HUES64 (cell line): ENCODE results near the gene NSL1.
"Not testable (repeated sequence)": the region's sequence is repeated elsewhere in the genome, so short reads cannot be mapped to it uniquely, and the experiment has no call there.

Source experiments
- H3K27ac ChIP-seq: 2 replicates; pipeline ENCODE4 v1.7.0; 2013; ENCODE audit warnings: low read depth, low read length, inconsistent platforms
- H3K27me3 ChIP-seq: 2 replicates; pipeline ENCODE4 v1.6.1; 2013; ENCODE audit warnings: mild to moderate bottlenecking, low read length; ENCODE audit not compliant: insufficient read depth
- H3K36me3 ChIP-seq: 2 replicates; pipeline ENCODE4 v1.6.1; 2013; ENCODE audit warnings: mild to moderate bottlenecking, low read length; ENCODE audit not compliant: insufficient read depth
- H3K4me1 ChIP-seq: 2 replicates; pipeline ENCODE4 v1.6.1; 2013; ENCODE audit warnings: mild to moderate bottlenecking, low read length, moderate library complexity; ENCODE audit not compliant: insufficient read depth
- H3K4me3 ChIP-seq: 2 replicates; pipeline ENCODE4 v1.5.1; 2013; ENCODE audit warnings: mild to moderate bottlenecking, low read length, moderate library complexity
- H3K9ac ChIP-seq: 2 replicates; pipeline ENCODE4 v1.6.1; 2013; ENCODE audit warnings: mild to moderate bottlenecking, low read depth, low read length
- H3K9me3 ChIP-seq: 2 replicates; pipeline ENCODE4 v1.6.1; 2013; ENCODE audit warnings: low read depth, low read length; ENCODE audit not compliant: insufficient read depth
- WGBS: fragments of 150-250, 120-280 bp; methylation state at CpG from one replicate; pipeline ENCODE4 v1.1.7; 2013; ENCODE audit warnings: missing lambda C conversion rate; 5-methylcytosine and 5-hydroxymethylcytosine counted together

The NSL1 gene

DNA sequence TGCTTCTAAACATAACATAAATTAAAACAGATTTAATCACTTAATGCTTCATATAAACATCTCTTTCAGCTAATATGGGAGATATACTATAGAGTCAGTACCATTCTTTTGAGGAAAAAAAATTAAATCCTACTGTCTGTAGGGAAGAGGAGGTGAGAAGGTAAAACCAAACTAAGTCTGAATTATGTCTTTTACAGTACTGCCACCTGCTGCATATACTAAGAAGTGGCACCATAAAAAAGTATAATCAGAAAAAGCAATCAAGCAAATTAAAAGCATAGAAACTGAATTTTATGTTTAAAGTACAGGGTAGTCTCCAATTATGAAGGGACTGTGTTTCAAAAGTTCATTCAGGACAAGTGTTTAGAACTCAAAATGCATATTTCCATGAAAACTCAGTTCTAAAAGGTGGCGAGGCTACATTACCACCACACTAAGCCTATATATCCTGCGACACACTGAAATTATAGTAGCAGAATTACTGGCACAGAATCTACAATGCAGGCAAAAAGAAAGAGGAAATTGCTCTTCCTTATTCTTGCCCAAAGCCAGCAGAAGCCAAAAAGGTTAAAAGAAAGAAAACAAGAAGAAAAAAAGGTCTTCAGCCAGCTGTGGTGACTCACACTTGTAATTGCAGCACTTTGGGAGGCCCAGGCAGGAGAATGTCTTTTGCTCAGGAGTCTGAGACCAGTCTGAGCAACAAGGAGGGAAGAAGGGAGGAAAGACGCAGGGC lies 9.0 kb downstream of the NSL1 start:
- H3K9me3 ChIP-seq: peaks cover 11% of the 10 kb centered on the region
- 94% methylated on average over 3 of the region's 3 CpGs for WGBS
- no peak overlapping the region for H3K9ac ChIP-seq
- peaks cover 81% of the 10 kb centered on the region for H3K36me3 ChIP-seq
- no peak overlapping the region for H3K4me3 ChIP-seq
- no peaks in the 10 kb centered on the region for H3K27me3 ChIP-seq
- H3K4me1 ChIP-seq: no peaks in the 10 kb centered on the region
- no peak overlapping the region for H3K27ac ChIP-seq

DNA sequence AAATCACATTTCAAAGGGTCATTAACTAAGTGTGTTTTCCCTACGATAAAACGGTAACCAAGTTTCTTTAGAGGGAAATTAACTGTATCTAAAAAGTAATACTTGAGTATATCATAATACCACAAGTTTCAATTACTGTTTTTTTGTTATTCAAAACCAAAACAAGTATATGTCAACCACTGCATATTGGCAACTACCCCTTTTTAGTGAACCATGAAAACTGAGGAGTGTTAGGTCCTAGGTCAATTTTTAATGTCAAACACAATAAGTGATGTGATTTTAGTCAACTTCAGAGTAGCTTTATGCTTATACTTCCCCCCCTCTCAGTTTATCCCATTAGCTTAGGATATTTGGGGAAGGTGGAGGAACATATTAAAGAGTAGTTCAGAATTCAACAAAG lies 10.4 kb downstream of the NSL1 start:
- no peaks in the 10 kb centered on the region for H3K27me3 ChIP-seq
- no peak overlapping the region for H3K9ac ChIP-seq
- H3K4me1 ChIP-seq: no peaks in the 10 kb centered on the region
- H3K36me3 ChIP-seq: peaks cover 78% of the 10 kb centered on the region
- peaks cover 11% of the 10 kb centered on the region for H3K9me3 ChIP-seq
- no peak overlapping the region for H3K4me3 ChIP-seq
- H3K27ac ChIP-seq: no peak overlapping the region
- WGBS: no CpG with 5 or more reads among the region's 2 CpGs

DNA sequence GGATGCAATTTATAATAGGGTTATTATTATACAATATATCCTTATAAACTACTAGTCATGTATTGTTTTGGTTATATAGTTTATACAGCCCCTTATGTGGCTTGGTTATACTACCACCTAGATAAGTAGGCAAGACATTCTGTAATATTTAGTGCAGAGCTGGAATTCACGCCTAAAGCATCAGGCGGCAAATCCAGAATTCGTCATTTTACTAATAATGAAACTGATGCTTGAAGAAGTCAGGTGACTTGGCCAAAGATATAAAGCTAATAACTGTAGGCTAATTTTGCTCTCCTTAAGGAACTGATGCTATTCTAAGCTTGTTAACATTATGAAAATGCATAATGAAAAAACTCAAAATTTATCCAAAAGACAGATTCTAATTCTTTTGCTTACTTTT lies 10.8 kb downstream of the NSL1 start:
- H3K4me1 ChIP-seq: no peaks in the 10 kb centered on the region
- H3K27me3 ChIP-seq: no peaks in the 10 kb centered on the region
- 96% methylated on average over 3 of the region's 3 CpGs for WGBS
- H3K4me3 ChIP-seq: no peak overlapping the region
- no peak overlapping the region for H3K27ac ChIP-seq
- peaks cover 74% of the 10 kb centered on the region for H3K36me3 ChIP-seq
- peaks cover 11% of the 10 kb centered on the region for H3K9me3 ChIP-seq
- no peak overlapping the region for H3K9ac ChIP-seq

DNA sequence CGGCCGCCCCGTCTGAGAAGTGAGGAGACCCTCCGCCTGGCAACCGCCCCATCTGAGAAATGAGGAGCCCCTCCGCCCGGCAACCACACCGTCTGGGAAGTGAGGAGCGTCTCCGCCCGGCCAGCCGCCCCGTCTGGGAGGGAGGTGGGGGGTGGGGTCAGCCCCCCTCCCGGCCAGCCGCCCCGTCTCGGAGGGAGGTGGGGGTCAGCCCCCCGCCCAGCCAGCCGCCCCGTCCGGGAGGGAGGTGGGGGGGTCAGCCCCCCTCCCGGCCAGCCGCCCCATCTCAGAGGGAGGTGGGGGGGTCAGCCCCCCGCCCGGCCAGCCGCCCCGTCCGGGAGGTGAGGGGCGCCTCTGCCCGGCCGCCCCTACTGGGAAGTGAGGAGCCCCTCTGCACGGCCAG lies 12.5 kb downstream of the NSL1 start:
- WGBS: 94% methylated on average over 18 of the region's 32 CpGs
- not testable (repeated sequence) for H3K27me3 ChIP-seq, H3K9ac ChIP-seq, H3K4me1 ChIP-seq, H3K27ac ChIP-seq, H3K4me3 ChIP-seq
- H3K9me3 ChIP-seq: peaks cover 11% of the 10 kb centered on the region
- peaks cover 69% of the 10 kb centered on the region for H3K36me3 ChIP-seq

DNA sequence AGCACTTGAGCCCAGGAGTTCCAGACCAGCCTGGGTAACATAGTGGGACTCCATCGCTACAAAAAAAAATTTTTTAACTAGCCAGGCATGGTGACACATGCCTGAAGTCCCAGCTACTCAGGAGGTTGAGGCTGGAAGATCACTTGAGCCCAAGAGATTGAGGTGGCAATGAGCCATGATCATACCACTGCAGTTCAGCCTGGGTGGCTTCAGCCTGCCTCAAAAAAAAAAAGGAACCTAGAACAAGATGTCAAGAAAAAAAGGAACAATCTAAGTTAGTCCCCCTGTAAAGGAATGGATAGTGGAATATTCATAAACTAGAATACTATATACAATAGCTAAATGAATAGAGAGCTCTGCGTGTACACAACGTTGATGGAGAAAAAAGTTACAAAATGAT lies 14.4 kb downstream of the NSL1 start:
- Histone ChIP-seq H3K4me1 (no peaks in the 10 kb centered on the region), H3K27ac (no peak overlapping the region), H3K4me3 (no peak overlapping the region), H3K9me3 (peaks cover 11% of the 10 kb centered on the region), H3K9ac (no peak overlapping the region), H3K27me3 (no peaks in the 10 kb centered on the region), H3K36me3 (peaks cover 55% of the 10 kb centered on the region)
- WGBS: 90% methylated on average over 1 of the region's 3 CpGs

DNA sequence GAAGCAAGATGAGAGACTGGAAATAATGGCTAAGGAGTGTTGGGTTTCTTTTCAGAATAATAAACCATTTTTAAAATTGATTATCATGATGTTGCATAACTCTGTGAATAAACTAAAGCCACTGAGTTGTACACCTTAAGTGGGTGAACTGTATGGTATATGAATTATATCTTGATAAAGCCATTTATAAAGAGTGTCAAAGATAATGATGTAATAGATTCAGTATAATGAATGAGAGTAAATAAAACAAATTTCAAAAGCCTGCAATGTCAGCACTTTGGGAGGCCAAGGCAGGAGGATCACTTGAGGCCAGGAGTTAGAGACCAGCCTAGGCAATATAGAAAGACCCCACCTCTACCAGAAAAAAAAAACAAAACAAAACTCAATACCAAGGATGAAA lies 16.3 kb downstream of the NSL1 start:
- no peak overlapping the region for H3K9ac ChIP-seq
- H3K9me3 ChIP-seq: peaks cover 5% of the 10 kb centered on the region; the same call in 1 of the 2 replicates
- H3K27me3 ChIP-seq: no peaks in the 10 kb centered on the region
- no peak overlapping the region for H3K27ac ChIP-seq
- no peaks in the 10 kb centered on the region for H3K4me1 ChIP-seq
- H3K4me3 ChIP-seq: no peak overlapping the region
- H3K36me3 ChIP-seq: peaks cover 43% of the 10 kb centered on the region

DNA sequence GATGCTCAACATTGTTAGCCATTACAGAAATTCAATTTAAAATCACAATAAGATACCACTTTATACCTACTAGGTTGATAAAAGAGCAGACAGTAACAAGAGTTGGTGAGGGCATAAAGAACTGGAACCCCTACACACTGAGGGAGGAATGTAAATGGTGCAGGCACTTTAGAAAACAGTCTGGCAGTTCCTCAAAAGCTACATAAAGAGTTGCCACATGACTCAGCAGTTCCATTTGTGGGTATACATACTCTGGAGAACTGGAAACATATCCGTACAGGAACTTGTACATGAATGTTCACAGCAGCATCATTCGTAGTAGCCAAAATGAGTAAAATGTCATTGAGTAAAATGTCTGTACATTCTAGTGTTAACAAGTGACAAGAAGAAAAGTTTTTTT lies 17.0 kb downstream of the NSL1 start:
- H3K9ac ChIP-seq: no peak overlapping the region
- peaks cover 7% of the 10 kb centered on the region; the same call in 1 of the 2 replicates for H3K9me3 ChIP-seq
- H3K4me3 ChIP-seq: no peak overlapping the region
- H3K27ac ChIP-seq: no peak overlapping the region
- H3K27me3 ChIP-seq: no peaks in the 10 kb centered on the region
- no peaks in the 10 kb centered on the region for H3K4me1 ChIP-seq
- H3K36me3 ChIP-seq: peaks cover 43% of the 10 kb centered on the region
- WGBS: 95% methylated on average over 2 of the region's 2 CpGs

DNA sequence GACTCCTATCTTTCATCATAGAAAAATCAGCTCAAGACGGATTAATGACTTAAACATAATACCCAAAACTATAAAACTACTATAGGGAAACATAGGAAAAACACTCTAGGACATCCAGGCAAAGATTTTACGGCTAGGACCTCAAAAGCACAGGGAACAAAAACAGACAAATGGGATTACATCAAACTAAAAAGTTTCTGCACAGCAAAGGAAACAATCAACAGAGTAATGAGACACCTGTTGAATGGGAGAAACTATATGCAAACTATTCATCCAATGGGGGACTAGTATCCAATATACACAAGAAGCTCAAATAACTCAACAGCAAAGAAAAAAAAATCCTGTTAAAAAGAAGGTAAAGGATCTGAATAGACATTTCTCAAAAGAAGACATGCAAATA lies 18.6 kb downstream of the NSL1 start:
- no peaks in the 10 kb centered on the region for H3K27me3 ChIP-seq
- WGBS: 96% methylated on average over 2 of the region's 2 CpGs
- peaks cover 12% of the 10 kb centered on the region; the same call in 1 of the 2 replicates for H3K9me3 ChIP-seq
- H3K4me3 ChIP-seq: no peak overlapping the region
- peaks cover 48% of the 10 kb centered on the region for H3K36me3 ChIP-seq
- no peak overlapping the region for H3K9ac ChIP-seq
- no peaks in the 10 kb centered on the region for H3K4me1 ChIP-seq
- no peak overlapping the region for H3K27ac ChIP-seq

DNA sequence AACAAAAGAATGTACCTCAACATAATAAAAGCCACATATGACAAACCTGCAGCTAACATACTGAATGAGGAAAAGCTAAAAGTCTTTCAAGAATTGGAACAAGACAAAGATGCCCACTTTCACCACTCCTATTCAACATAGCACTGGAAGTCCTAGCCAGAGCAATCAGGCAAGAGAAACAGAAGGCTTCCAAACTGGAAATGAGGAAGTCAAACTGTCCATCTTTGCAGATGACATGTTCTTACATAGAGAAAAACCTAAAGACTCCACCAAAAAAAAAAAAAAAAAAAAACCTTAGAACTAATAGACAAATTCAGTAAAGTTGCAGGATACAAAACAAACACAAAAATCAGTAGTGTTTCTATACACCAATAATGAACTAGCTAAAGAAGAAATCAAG lies 20.2 kb downstream of the NSL1 start:
- Histone ChIP-seq H3K4me1 (no peaks in the 10 kb centered on the region), H3K9me3 (peaks cover 12% of the 10 kb centered on the region; the same call in 1 of the 2 replicates), H3K9ac (no peak overlapping the region), H3K27me3 (no peaks in the 10 kb centered on the region), H3K36me3 (peaks cover 33% of the 10 kb centered on the region), H3K27ac (no peak overlapping the region), H3K4me3 (no peak overlapping the region)

DNA sequence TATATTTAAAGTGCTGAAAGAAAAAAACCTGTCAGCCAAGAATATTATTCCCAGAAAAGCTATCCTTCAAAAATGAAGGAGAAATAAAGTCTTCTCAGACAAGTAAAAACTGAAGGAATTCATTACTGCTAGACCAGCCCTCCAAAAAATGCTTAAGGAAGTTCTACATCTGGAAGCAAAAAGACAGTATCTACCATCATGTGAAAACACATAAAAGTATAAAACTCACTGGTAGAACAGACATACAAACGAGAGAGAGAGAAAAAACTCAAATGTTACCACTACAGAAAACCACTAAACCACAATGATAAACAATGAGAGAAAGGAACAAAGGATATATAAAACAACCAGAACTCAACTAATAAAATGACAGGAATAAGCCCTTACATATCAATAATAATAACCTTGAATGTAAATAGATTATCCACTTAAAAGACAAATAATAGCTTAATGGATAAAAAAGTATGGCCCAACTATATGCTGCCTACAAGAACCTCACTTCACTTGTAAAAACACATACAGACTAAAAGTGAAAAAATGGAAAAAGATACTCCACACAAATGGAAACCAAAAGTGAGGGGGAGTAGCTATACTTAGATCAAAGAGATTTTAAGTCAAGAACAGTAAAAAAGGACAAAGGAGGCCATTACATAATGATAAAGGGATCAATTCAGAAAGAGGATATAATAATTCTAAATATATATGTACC lies 22.0 kb downstream of the NSL1 start:
- Histone ChIP-seq H3K4me3 (no peak overlapping the region), H3K4me1 (no peaks in the 10 kb centered on the region), H3K9me3 (peaks cover 12% of the 10 kb centered on the region; the same call in 1 of the 2 replicates), H3K36me3 (peaks cover 26% of the 10 kb centered on the region), H3K27ac (no peak overlapping the region), H3K9ac (no peak overlapping the region), H3K27me3 (no peaks in the 10 kb centered on the region)
- WGBS: 90% methylated on average over 1 of the region's 1 CpG

DNA sequence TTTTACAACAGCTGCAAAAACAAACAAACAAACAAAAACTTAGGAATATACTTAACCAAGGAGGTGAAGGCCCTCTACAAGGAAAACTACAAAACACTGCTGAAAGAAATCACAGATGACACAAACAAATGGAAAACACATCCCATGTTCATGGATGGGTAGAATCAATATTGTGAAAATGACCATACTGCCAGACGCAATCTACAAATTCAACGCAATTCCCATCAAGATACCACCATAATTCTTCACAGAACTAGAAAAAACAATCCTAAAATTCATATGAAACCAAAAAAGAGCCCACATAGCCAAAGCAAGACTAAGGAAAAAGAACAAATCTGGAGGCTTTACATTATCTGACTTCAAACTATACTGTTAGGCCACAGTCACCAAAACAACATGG lies 24.8 kb downstream of the NSL1 start:
- WGBS: 77% methylated on average over 2 of the region's 2 CpGs
- not testable (repeated sequence) for H3K4me3 ChIP-seq, H3K27me3 ChIP-seq, H3K4me1 ChIP-seq, H3K27ac ChIP-seq, H3K9ac ChIP-seq
- H3K9me3 ChIP-seq: peaks cover 12% of the 10 kb centered on the region; the same call in 1 of the 2 replicates
- peaks cover 12% of the 10 kb centered on the region for H3K36me3 ChIP-seq
